Heart left ventricle (tissue), 16 donors: ENCODE results near the gene TTC33. TPM values are rescaled to one million over a fixed set of nuclear protein-coding genes. Genes with fewer than 3 reads are reported as not detected.

ENCODE experiments used
- ATAC-seq, 4 donors: fragments of 200-7000 bp; cut with Tn5 transposase; one replicate each; pipeline ENCODE4 v1.9.1; 2020 to 2022; ENCODE audit warnings: moderate library complexity in 4 of 4, mild to moderate bottlenecking in 3 of 4, moderate number of reproducible peaks in 1 of 4
- DNase-seq, 5 donors: peaks; one replicate each; pipeline ENCODE4 v3.0.0-alpha.2; 2020
- H3K27ac ChIP-seq, 12 donors: fragments of 200-600 bp; sonication (generic) in 4 of 12; one replicate each; pipeline versions ENCODE4 v1.5.0 to v1.8.0; 2016 to 2022; ENCODE audit warnings: mild to moderate bottlenecking in 2 of 12
- H3K27me3 ChIP-seq, 9 donors: fragments of 200-600 bp; sonication (generic) in 2 of 9; one replicate each; pipeline versions ENCODE4 v1.5.1 to v1.8.0; 2016 to 2022; ENCODE audit warnings: mild to moderate bottlenecking in 3 of 9
- H3K36me3 ChIP-seq, 9 donors: fragments of 200-600 bp; sonication (generic) in 2 of 9; one replicate each; pipeline versions ENCODE4 v1.5.0 to v1.8.0; 2018 to 2022; ENCODE audit warnings: mild to moderate bottlenecking in 2 of 9
- H3K4me1 ChIP-seq, 12 donors: fragments of 200-600 bp; sonication (generic) in 4 of 12; one replicate each; pipeline versions ENCODE4 v1.5.0 to v1.8.0; 2016 to 2022; ENCODE audit warnings: mild to moderate bottlenecking in 3 of 12
- H3K4me3 ChIP-seq, 12 donors: fragments of 200-600 bp; sonication (generic) in 4 of 12; one replicate each; pipeline versions ENCODE4 v1.5.0 to v1.8.0; 2017 to 2022; ENCODE audit warnings: mild to moderate bottlenecking in 9 of 12, moderate library complexity in 4 of 12
- H3K9me3 ChIP-seq, 12 donors: fragments of 200-600 bp; sonication (generic) in 4 of 12; one replicate each; pipeline versions ENCODE4 v1.5.0 to v1.8.0; 2016 to 2022; ENCODE audit warnings: mild to moderate bottlenecking in 1 of 12
- CTCF ChIP-seq, 12 donors: fragments of 200-600 bp; sonication (generic) in 4 of 12; IDR thresholded peaks; one replicate each; pipeline versions ENCODE4 v1.5.0 to v1.8.0; 2018 to 2022; ENCODE audit warnings: antibody characterized with exemption in 12 of 12, mild to moderate bottlenecking in 5 of 12
- POLR2A ChIP-seq, 2 donors: fragments of 450-650 bp; IDR thresholded peaks; one replicate each; pipeline ENCODE4 v1.6.1; 2017; ENCODE audit warnings: antibody characterized with exemption in 2 of 2, mild to moderate bottlenecking in 2 of 2, moderate library complexity in 2 of 2
- WGBS, 4 donors: extraction: QIAGEN DNeasy Blood & Tissue Kit in 2 of 4; methylation state at CpG; one replicate each; pipeline versions ENCODE4 v1.1.5 to v1.1.7; 2013 to 2018; 5-methylcytosine and 5-hydroxymethylcytosine counted together
- intact Hi-C, 10 donors: fragments of 100-400 bp; cut with DNase I; formaldehyde crosslinking; loops; one replicate each; pipeline versions ENCODE4 v1.11.1 to v1.14.2; 2022
- polyA plus RNA-seq, 2 donors: library from polyadenylated mRNA; stranded (reverse); fragments of 200-250 nt; gene quantifications; one replicate each; pipeline ENCODE4 v1.2.3, GENCODE V29; 2013
- total RNA-seq, 9 donors: library from RNA; depleted of rRNA in 2 of 9; stranded (reverse); fragments of >200 nt in 2 of 9; fragmentation: NEBNext Ultra II Directional in 3 of 9; extraction: Animal tissue kit (Norgen Biotek cat#: 25700) in 3 of 9; gene quantifications; one replicate each; pipeline versions ENCODE4 v1.1.0 to v1.2.4, GENCODE V29; 2016 to 2023
- donor health status: ischemic (EF 13 %, LVEDD 7.1; RV severe dilation, severe dysfunction).
- donor health status: healthy with polysubstance abuse.
- donor health status: DM: no; HTN: yes; CAD: no.
- donor health status: DM: no; HTN: no; CAD: no.
- donor health status: ischemic (EF 25% LVEDD 6.9; RV normal size, moderate dysfunction).
- donor health status: ischemic (EF 25% LVEDD 5.7; RV mildly dilated, moderate dysfunction).
- donor health status: healthy.
- donor health status: DM: yes; HTN: yes; CAD: no.
- donor health status: ischemic (EF 35%, LVEDD 5.7; RV mildly dilated, moderate dysfunction).
- donor health status: nonischemic (EF 11% LVEDD 7.7; RV severe dilation, severe dysfunction).
- donor health status: DM: yes; HTN: yes; CAD: no.
- donor health status: PGD.
- donor health status: ischemic (EF 29% LVEDD 5.4; RV normal size, mild dysfunction).
- donor health status: nonischemic (EF 23%, LVEDD 6.1; RV moderate dilation, normal function).

Gene TTC33
- total and polyA plus RNA-seq, 11 donors = 5.6 to 20.0 (median 14.2) TPM

GRCh38 chr5:40560474-40561110 is 195.2 kb downstream of the TTC33 start:
- ATAC-seq (no peak), DNase-seq (no peak)
- WGBS, 4 donors = 63 to 75% (median 73%) methylated on average over 4 of the region's 4 CpGs
- TF ChIP-seq CTCF (IDR thresholded peaks at IDR 0.05) = no peak
- TF ChIP-seq POLR2A (IDR thresholded peaks at IDR 0.05) = no peak
- no peak overlapping the region for H3K27ac ChIP-seq
- no peaks in the 10 kb centered on the region for H3K27me3 ChIP-seq
- H3K4me3 ChIP-seq = no peak overlapping the region
- H3K9me3 ChIP-seq = peaks cover 0 to 10% (median 0%) of the 10 kb centered on the region in 12 donors
- H3K4me1 ChIP-seq = no peaks in the 10 kb centered on the region
- intact Hi-C loops = no loop called here
- no peaks in the 10 kb centered on the region for H3K36me3 ChIP-seq

GRCh38 chr5:40559306-40559705 is 196.5 kb downstream of the TTC33 start:
- intact Hi-C loops = no loop called here
- Histone ChIP-seq H3K4me3 (no peak overlapping the region), H3K4me1 (no peaks in the 10 kb centered on the region), H3K27me3 (no peaks in the 10 kb centered on the region), H3K36me3 (no peaks in the 10 kb centered on the region), H3K9me3 (peaks cover 0 to 10% (median 0%) of the 10 kb centered on the region in 12 donors), H3K27ac (no peak overlapping the region)
- ATAC-seq (no peak), DNase-seq (no peak)
- TF ChIP-seq POLR2A (IDR thresholded peaks at IDR 0.05) (no peak), CTCF (IDR thresholded peaks at IDR 0.05) (no peak)

- H3K27me3 ChIP-seq = no peaks in the 10 kb centered on the region
- intact Hi-C loops = no loop called here
- no peak for ATAC-seq
- WGBS, 4 donors = 80 to 86% (median 84%) methylated on average over 1 of the region's 1 CpG
- H3K4me3 ChIP-seq = no peak overlapping the region
- no peaks in the 10 kb centered on the region for H3K36me3 ChIP-seq
- DNase-seq = no peak
- TF ChIP-seq CTCF (IDR thresholded peaks at IDR 0.05) (no peak), POLR2A (IDR thresholded peaks at IDR 0.05) (no peak)
- H3K9me3 ChIP-seq = peaks cover 0 to 10% (median 0%) of the 10 kb centered on the region in 12 donors
- H3K27ac ChIP-seq = no peak overlapping the region
- H3K4me1 ChIP-seq = peaks cover 0 to 1% (median 0%) of the 10 kb centered on the region in 12 donors
Observed at GRCh38 chr5:40557501-40557900, 198.3 kb downstream of the TTC33 start.

- Histone ChIP-seq H3K9me3 (peaks cover 0 to 10% (median 0%) of the 10 kb centered on the region in 12 donors), H3K27ac (no peak overlapping the region), H3K4me3 (no peak overlapping the region), H3K27me3 (no peaks in the 10 kb centered on the region), H3K36me3 (no peaks in the 10 kb centered on the region), H3K4me1 (peaks cover 0 to 8% (median 0%) of the 10 kb centered on the region in 12 donors)
- DNase-seq (no peak), ATAC-seq (no peak)
- intact Hi-C loops = no loop called here
- TF ChIP-seq POLR2A (IDR thresholded peaks at IDR 0.05) (no peak), CTCF (IDR thresholded peaks at IDR 0.05) (no peak)
Observed at GRCh38 chr5:40556811-40557210, 198.9 kb downstream of the TTC33 start.
